GM12878 (cell line): ENCODE data around the gene MGAT4C. TPM values are rescaled to one million over a fixed set of nuclear protein-coding genes. Genes with fewer than 3 reads are reported as not detected.

ENCODE experiments used
- ATAC-seq: fragments of 200-7000 bp; cut with Tn5 transposase; 3 replicates; pipeline ENCODE4 v1.9.1; 2020; ENCODE audit warnings: mild to moderate bottlenecking, moderate library complexity
- BruUV-seq: library from RNA; stranded (reverse); fragments of 400-500 nt; replicated peaks from 2 replicates; lab custom pipeline; 2021; lab: Mats Ljungman, UMichigan
- CTCF ChIA-PET: fragments of 300-600 bp; sonication (Branson Sonifier 250); formaldehyde crosslinking; extraction: SDS; loops from one replicate; lab custom pipeline; 2021; ENCODE audit warnings: inconsistent platforms; lab: Yijun Ruan, JAX
- POLR2A ChIA-PET: fragments of 350-600 bp; formaldehyde crosslinking; extraction: SDS; loops from one replicate; lab custom pipeline; 2021; ENCODE audit warnings: inconsistent platforms; lab: Charles Lee
- RAD21 ChIA-PET: fragments of 300-600 bp; sonication (Branson Sonifier 250); formaldehyde crosslinking; loops from one replicate; lab custom pipeline; 2023; ENCODE audit warnings: antibody characterized with exemption; ENCODE audit not compliant: unreplicated experiment; lab: Charles Lee
- SMC1A ChIA-PET: fragments of 300-600 bp; sonication (Branson Sonifier 250); formaldehyde crosslinking; loops from one replicate; lab custom pipeline; 2023; ENCODE audit not compliant: unreplicated experiment, uncharacterized antibody; lab: Charles Lee
- DNase-seq: peaks from one replicate; pipeline ENCODE4 v3.0.0-alpha.2; 2011; ENCODE audit warnings: low read depth, low spot score
- FAIRE-seq: peaks from 3 replicates; lab custom pipeline; 2011; peaks lifted over from hg19 to GRCh38; lab: Jason Lieb, UNC
- H2AFZ ChIP-seq: 2 replicates; pipeline ENCODE4 v1.6.0; 2011; ENCODE audit warnings: low read depth, low read length, control low read depth; ENCODE audit not compliant: control insufficient read depth
- H3K27ac ChIP-seq: 2 replicates; pipeline ENCODE4 v1.5.1; 2011; ENCODE audit warnings: control low read depth; ENCODE audit not compliant: control insufficient read depth, insufficient read depth
- H3K27me3 ChIP-seq, 2 experiments: replicated peaks in 1 of 2; 2 replicates each; pipeline versions ENCODE4 v1.6.0 to v1.6.1; 2011; ENCODE audit warnings: low read length in 1 of 2; ENCODE audit not compliant: control insufficient read depth in 2 of 2, insufficient read depth in 2 of 2
- H3K36me3 ChIP-seq, 2 experiments: 2 replicates each; pipeline ENCODE4 v1.5.1; 2011; ENCODE audit warnings: low read length in 1 of 2; ENCODE audit not compliant: control insufficient read depth in 2 of 2, insufficient read depth in 2 of 2
- H3K4me1 ChIP-seq: 2 replicates; pipeline ENCODE4 v1.6.1; 2011; ENCODE audit warnings: mild to moderate bottlenecking, low read length, moderate library complexity, mixed read lengths; ENCODE audit not compliant: control insufficient read depth, insufficient read depth
- H3K4me2 ChIP-seq: 2 replicates; pipeline ENCODE4 v1.6.0; 2011; ENCODE audit warnings: control low read depth; ENCODE audit not compliant: control insufficient read depth, insufficient read depth
- H3K4me3 ChIP-seq: fragments of 200-600 bp; sonication (generic); 2 replicates; pipeline ENCODE4 v1.5.1; 2016
- H3K79me2 ChIP-seq: 2 replicates; pipeline ENCODE4 v1.6.0; 2011; ENCODE audit warnings: low read length; ENCODE audit not compliant: control insufficient read depth, insufficient read depth
- H3K9ac ChIP-seq: 2 replicates; pipeline ENCODE4 v1.8.0; 2011; ENCODE audit warnings: low read length, control low read depth, mixed read lengths; ENCODE audit not compliant: control insufficient read depth, insufficient read depth
- H3K9me3 ChIP-seq: replicated peaks from 3 replicates; pipeline ENCODE4 v1.5.1; 2011; ENCODE audit warnings: mild to moderate bottlenecking, low read length; ENCODE audit not compliant: control insufficient read depth, insufficient read depth
- H4K20me1 ChIP-seq: 2 replicates; pipeline ENCODE4 v1.6.0; 2011; ENCODE audit not compliant: control insufficient read depth, insufficient read depth
- BRCA1 ChIP-seq: IDR thresholded peaks from 2 replicates; pipeline ENCODE4 v1.6.1; 2011; ENCODE audit warnings: low read depth, low read length, improper control_type of control experiment
- EP300 ChIP-seq, 2 experiments: fragments of 150-350 bp in 1 of 2; IDR thresholded peaks; 2 replicates each; pipeline ENCODE4 v1.6.1; 2011 to 2012; ENCODE audit warnings: low read depth in 2 of 2, low read length in 2 of 2, borderline replicate concordance in 1 of 2, improper control_type of control experiment in 1 of 2, inconsistent platforms in 1 of 2; ENCODE audit not compliant: control insufficient read depth in 1 of 2
- MEF2B ChIP-seq: fragments of 450-650 bp; IDR thresholded peaks from 2 replicates; pipeline ENCODE4 v1.6.1; 2018; ENCODE audit warnings: mild to moderate bottlenecking, moderate library complexity; ENCODE audit not compliant: partially characterized antibody, poor library complexity, severe bottlenecking
- MTA2 ChIP-seq: fragments of 450-650 bp; IDR thresholded peaks from 2 replicates; pipeline ENCODE4 v1.6.1; 2016; ENCODE audit warnings: low read depth, mild to moderate bottlenecking, moderate library complexity
- MXI1 ChIP-seq: fragments of 150-350 bp; IDR thresholded peaks from 2 replicates; pipeline ENCODE4 v1.6.1; 2011; ENCODE audit warnings: low read depth, mild to moderate bottlenecking, inconsistent platforms, low read length, improper control_type of control experiment
- NBN ChIP-seq: fragments of 450-650 bp; IDR thresholded peaks from 2 replicates; pipeline ENCODE4 v1.6.1; 2016
- NFIC ChIP-seq: IDR thresholded peaks from 2 replicates; pipeline ENCODE4 v1.6.1; 2012; ENCODE audit warnings: low read depth, mild to moderate bottlenecking, inconsistent platforms, low read length, moderate library complexity
- PAX8 ChIP-seq: fragments of 450-650 bp; IDR thresholded peaks from 2 replicates; pipeline ENCODE4 v1.6.1; 2017; ENCODE audit warnings: mild to moderate bottlenecking, moderate library complexity
- WGBS: methylation state at CpG from one replicate; pipeline ENCODE4 v1.1.6; 2016; ENCODE audit warnings: low lambda C conversion rate; ENCODE audit not compliant: insufficient replicate concordance, insufficient coverage; ENCODE audit errors: missing lambda C conversion rate; 5-methylcytosine and 5-hydroxymethylcytosine counted together
- in situ Hi-C: fragments of 300-500 bp; cut with MboI; formaldehyde crosslinking; loops from 9 replicates; pipeline ENCODE4 v1.14.3; 2018; ENCODE audit warnings: mixed read lengths
- intact Hi-C: fragments of 100-400 bp; cut with micrococcal nuclease; formaldehyde crosslinking; loops from one replicate; pipeline ENCODE4 v1.14.2; 2022; ENCODE audit not compliant: unreplicated experiment
- polyA plus RNA-seq, 11 experiments: library from polyadenylated mRNA; depleted of rRNA in 4 of 11; unstranded in 6 of 11; stranded (reverse) in 5 of 11; fragments of >200 nt; fragmentation: Nextera tagmentation in 4 of 11; fragmentation: Illumina TruSeq in 1 of 11; extraction: Ambion mirVana in 4 of 11; extraction: Trizol in 1 of 11; gene quantifications; 1 replicate in 1 of 11; 2 replicates in 10 of 11; pipeline versions ENCODE4 v1.2.1 to v1.2.3, GENCODE V29; 2011 to 2016; ENCODE audit warnings: inconsistent platforms in 2 of 11, missing spikeins in 2 of 11, low read depth in 1 of 11
- total RNA-seq, 4 experiments: library from RNA; depleted of rRNA in 3 of 4; stranded (reverse); fragments of >200 nt in 3 of 4; fragmentation: Illumina TruSeq in 1 of 4; extraction: Trizol in 1 of 4; gene quantifications; 2 replicates each; pipeline versions ENCODE4 v1.2.1 to v1.2.3, GENCODE V29; 2013 to 2021

MGAT4C gene
- total and polyA plus RNA-seq, 10 of the 15 experiments (the other 5 are each of a cell fraction or from before 2014, with no cell fraction given): not detected

DNA sequence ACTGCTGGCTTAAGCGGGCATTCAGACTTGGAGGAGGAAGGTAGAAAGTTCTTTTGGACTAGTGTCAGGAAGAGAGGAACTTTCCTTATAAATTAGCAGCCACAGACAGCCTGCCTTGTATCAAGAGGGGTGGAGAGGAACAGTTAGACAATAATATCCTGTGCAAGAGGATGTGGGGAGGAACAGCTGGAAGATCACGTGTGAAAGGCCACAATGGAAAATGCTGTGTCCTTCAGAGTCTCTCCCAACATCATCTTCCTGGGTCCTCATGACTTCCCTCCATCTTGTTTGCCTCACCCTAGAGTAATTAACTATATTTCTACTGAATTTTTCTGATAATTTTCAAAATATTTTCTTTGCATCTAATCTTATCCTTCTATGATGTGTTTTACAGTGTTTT is 117.4 kb downstream of the MGAT4C start:
- Histone ChIP-seq H2AFZ (no peak overlapping the region), H3K4me1 (no peaks in the 10 kb centered on the region), H3K79me2 (no peaks in the 10 kb centered on the region)
- no peak for DNase-seq
- ChIA-PET CTCF (no interaction called here), RAD21 (no interaction called here)
- TF ChIP-seq MEF2B (no peak), EP300 (IDR thresholded peaks at IDR 0.05; ENCODE audit: borderline replicate concordance in 1 of 2, control insufficient read depth in 1 of 2, low read depth in 2 of 2, low read length in 2 of 2) (no peak), MXI1 (no peak), NFIC (no peak), MTA2 (no peak), PAX8 (no peak)
- TF ChIP-seq, all 136 proteins: peak for 0
- H3K36me3 ChIP-seq: no peaks in the 10 kb centered on the region
- ATAC-seq (no peak), FAIRE-seq (no peak)
- POLR2A ChIA-PET: no interaction called here
- SMC1A ChIA-PET: no interaction called here
- no peaks in the 10 kb centered on the region for H4K20me1 ChIP-seq
- in situ Hi-C loops: no loop called here
- H3K9me3 ChIP-seq: no peaks in the 10 kb centered on the region
- H3K27me3 ChIP-seq: no peaks in the 10 kb centered on the region
- intact Hi-C loops: no loop called here
- BruUV-seq: no TSS peak
- WGBS: 19% methylated on average over 2 of the region's 2 CpGs
- no peak overlapping the region for H3K4me2 ChIP-seq
- H3K9ac ChIP-seq: no peak overlapping the region
- H3K4me3 ChIP-seq: no peak overlapping the region
- no peak overlapping the region for H3K27ac ChIP-seq

DNA sequence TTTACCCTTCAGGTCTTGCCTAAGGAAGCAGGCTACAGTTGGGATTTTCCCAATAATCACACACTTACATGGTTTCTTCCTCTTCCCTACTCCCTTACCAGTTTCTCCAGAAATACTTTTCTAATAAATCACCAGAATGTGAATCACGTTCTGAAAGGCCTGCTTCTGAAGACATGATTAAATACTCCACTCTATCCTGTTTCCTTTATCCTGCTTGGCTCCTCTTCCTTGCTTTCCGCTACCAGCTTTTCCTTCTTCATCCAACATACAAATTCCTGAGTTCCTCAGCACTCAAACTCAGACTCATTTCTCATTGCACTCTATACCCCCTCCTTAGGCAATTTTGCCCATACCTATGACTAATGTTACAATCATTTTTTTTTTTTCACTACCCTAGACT is 118.3 kb downstream of the MGAT4C start:
- RAD21 ChIA-PET: no interaction called here
- no peak overlapping the region for H3K4me2 ChIP-seq
- no peaks in the 10 kb centered on the region for H3K36me3 ChIP-seq
- intact Hi-C loops: no loop called here
- H2AFZ ChIP-seq: no peak overlapping the region
- no peak overlapping the region for H3K27ac ChIP-seq
- H3K4me1 ChIP-seq: no peaks in the 10 kb centered on the region
- H4K20me1 ChIP-seq: no peaks in the 10 kb centered on the region
- no peak overlapping the region for H3K9ac ChIP-seq
- H3K27me3 ChIP-seq: no peaks in the 10 kb centered on the region
- SMC1A ChIA-PET: no interaction called here
- H3K79me2 ChIP-seq: no peaks in the 10 kb centered on the region
- TF ChIP-seq BRCA1 (no peak), NFIC (no peak), NBN (no peak)
- 40% methylated on average over 2 of the region's 2 CpGs for WGBS
- no peaks in the 10 kb centered on the region for H3K9me3 ChIP-seq
- in situ Hi-C loops: no loop called here
- FAIRE-seq: no peak
- CTCF ChIA-PET: no interaction called here
- no TSS peak for BruUV-seq
- no peak for ATAC-seq
- no peak for DNase-seq
- POLR2A ChIA-PET: no interaction called here
- no peak overlapping the region for H3K4me3 ChIP-seq
